OCI-LY1 (cell line): ENCODE results near the gene CHMP1A.

Source experiments
- H2AFZ ChIP-seq: fragments of 200-600 bp; sonication (generic), shearing (Covaris generic); 2 replicates; pipeline ENCODE4 v1.6.0; 2014; ENCODE audit warnings: antibody characterized with exemption, mild to moderate bottlenecking, low read length
- H3F3A ChIP-seq: fragments of 200-600 bp; sonication (generic), shearing (Covaris generic); 2 replicates; pipeline ENCODE4 v1.6.0; 2014; ENCODE audit warnings: mild to moderate bottlenecking, antibody characterized with exemption, low read length, moderate library complexity; ENCODE audit not compliant: insufficient read depth
- H3K27ac ChIP-seq: fragments of 200-600 bp; sonication (generic); 2 replicates; pipeline ENCODE4 v1.5.1; 2014; ENCODE audit warnings: low read length, mixed run types, mild to moderate bottlenecking, low read depth; ENCODE audit not compliant: poor library complexity, severe bottlenecking
- H3K27me3 ChIP-seq: fragments of 200-600 bp; sonication (generic); 2 replicates; pipeline ENCODE4 v1.6.0; 2014; ENCODE audit warnings: antibody characterized with exemption, mild to moderate bottlenecking, low read length, moderate library complexity; ENCODE audit not compliant: insufficient read depth
- H3K36me3 ChIP-seq: fragments of 200-600 bp; sonication (generic); 2 replicates; pipeline ENCODE4 v1.6.1; 2014; ENCODE audit warnings: mild to moderate bottlenecking, antibody characterized with exemption, low read length, moderate library complexity, mixed read lengths; ENCODE audit not compliant: insufficient read depth
- H3K4me1 ChIP-seq: fragments of 200-600 bp; sonication (generic); 2 replicates; pipeline ENCODE4 v1.5.1; 2014; ENCODE audit warnings: mild to moderate bottlenecking, low read length, moderate library complexity; ENCODE audit not compliant: insufficient read depth, severe bottlenecking
- H3K4me2 ChIP-seq: fragments of 200-600 bp; sonication (generic), shearing (Covaris generic); 2 replicates; pipeline ENCODE4 v1.6.1; 2014; ENCODE audit warnings: low read length
- H3K4me3 ChIP-seq: fragments of 200-600 bp; sonication (generic); 2 replicates; pipeline ENCODE4 v1.5.1; 2014; ENCODE audit warnings: low read length, low read depth, mild to moderate bottlenecking, mixed read lengths; ENCODE audit not compliant: poor library complexity, severe bottlenecking
- H3K79me2 ChIP-seq: fragments of 200-600 bp; shearing (Covaris generic); 2 replicates; pipeline ENCODE4 v1.6.1; 2016; ENCODE audit warnings: mixed run types, low read length, mixed read lengths; ENCODE audit not compliant: insufficient read depth
- H3K9ac ChIP-seq: fragments of 200-600 bp; sonication (generic), shearing (Covaris generic); 2 replicates; pipeline ENCODE4 v1.6.1; 2014; ENCODE audit warnings: mild to moderate bottlenecking, low read length, mixed read lengths
- H3K9me2 ChIP-seq: fragments of 200-600 bp; sonication (generic), shearing (Covaris generic); 2 replicates; pipeline ENCODE4 v1.6.1; 2014; ENCODE audit warnings: low read depth, mild to moderate bottlenecking, low read length, mixed read lengths
- H3K9me3 ChIP-seq: fragments of 200-600 bp; shearing (Covaris generic); 2 replicates; pipeline ENCODE4 v1.6.1; 2014; ENCODE audit warnings: low read length, mixed read lengths
- H4K20me1 ChIP-seq: fragments of 200-600 bp; sonication (generic), shearing (Covaris generic); 2 replicates; pipeline ENCODE4 v1.6.0; 2016; ENCODE audit warnings: mild to moderate bottlenecking, low read length; ENCODE audit not compliant: insufficient read depth
- EZH2 ChIP-seq: fragments of 200-600 bp; sonication (generic), shearing (Covaris generic); IDR thresholded peaks from 2 replicates; pipeline ENCODE4 v1.8.0; 2017; ENCODE audit warnings: borderline replicate concordance, mixed run types, mild to moderate bottlenecking, antibody characterized with exemption, low read length, moderate library complexity, mixed read lengths
- TF ChIP-seq, protein P1 (sequence below): fragments of 200-600 bp; sonication (generic), shearing (Covaris generic); IDR thresholded peaks from 2 replicates; pipeline ENCODE4 v1.5.1; 2017; ENCODE audit warnings: mild to moderate bottlenecking, antibody characterized with exemption, low read length, moderate library complexity, mixed read lengths

Gene CHMP1A

DNA sequence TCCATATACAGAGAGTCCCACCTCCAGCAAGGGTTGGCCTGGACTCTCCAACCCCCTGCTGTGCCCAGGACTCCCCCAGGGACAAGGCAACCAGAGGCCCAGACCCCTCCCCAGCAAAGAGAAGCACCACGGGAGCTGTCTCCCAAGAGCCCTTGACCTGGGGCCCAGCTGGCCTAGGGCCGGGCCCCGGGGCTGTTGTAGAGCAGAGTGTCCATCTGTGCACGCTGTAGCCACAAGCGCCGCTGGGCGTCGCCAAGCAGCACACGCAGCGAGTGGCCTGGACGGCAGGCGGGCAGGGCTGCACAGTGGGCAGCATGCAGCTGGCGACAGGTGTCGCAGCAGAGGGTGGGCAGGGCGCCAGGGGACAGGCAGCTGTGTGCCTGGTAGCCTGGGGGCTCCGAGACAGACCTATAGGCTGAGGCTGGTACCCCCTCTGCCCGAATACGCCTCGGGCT lies 39.7 kb upstream of the CHMP1A start:
- Histone ChIP-seq H3K4me1 (peaks cover 17% of the 10 kb centered on the region), H3K27ac (no peak overlapping the region), H3K27me3 (no peaks in the 10 kb centered on the region), H3K36me3 (peaks cover 42% of the 10 kb centered on the region), H3F3A (no peaks in the 10 kb centered on the region), H3K4me2 (no peak overlapping the region), H3K9me3 (no peaks in the 10 kb centered on the region), H3K9me2 (no peaks in the 10 kb centered on the region), H3K9ac (no peak overlapping the region), H3K4me3 (no peak overlapping the region), H3K79me2 (no peaks in the 10 kb centered on the region), H2AFZ (no peak overlapping the region), H4K20me1 (no peaks in the 10 kb centered on the region)
- TF ChIP-seq EZH2 = no peak
- TF ChIP-seq, protein P1, sequence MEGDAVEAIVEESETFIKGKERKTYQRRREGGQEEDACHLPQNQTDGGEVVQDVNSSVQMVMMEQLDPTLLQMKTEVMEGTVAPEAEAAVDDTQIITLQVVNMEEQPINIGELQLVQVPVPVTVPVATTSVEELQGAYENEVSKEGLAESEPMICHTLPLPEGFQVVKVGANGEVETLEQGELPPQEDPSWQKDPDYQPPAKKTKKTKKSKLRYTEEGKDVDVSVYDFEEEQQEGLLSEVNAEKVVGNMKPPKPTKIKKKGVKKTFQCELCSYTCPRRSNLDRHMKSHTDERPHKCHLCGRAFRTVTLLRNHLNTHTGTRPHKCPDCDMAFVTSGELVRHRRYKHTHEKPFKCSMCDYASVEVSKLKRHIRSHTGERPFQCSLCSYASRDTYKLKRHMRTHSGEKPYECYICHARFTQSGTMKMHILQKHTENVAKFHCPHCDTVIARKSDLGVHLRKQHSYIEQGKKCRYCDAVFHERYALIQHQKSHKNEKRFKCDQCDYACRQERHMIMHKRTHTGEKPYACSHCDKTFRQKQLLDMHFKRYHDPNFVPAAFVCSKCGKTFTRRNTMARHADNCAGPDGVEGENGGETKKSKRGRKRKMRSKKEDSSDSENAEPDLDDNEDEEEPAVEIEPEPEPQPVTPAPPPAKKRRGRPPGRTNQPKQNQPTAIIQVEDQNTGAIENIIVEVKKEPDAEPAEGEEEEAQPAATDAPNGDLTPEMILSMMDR = no peak

DNA sequence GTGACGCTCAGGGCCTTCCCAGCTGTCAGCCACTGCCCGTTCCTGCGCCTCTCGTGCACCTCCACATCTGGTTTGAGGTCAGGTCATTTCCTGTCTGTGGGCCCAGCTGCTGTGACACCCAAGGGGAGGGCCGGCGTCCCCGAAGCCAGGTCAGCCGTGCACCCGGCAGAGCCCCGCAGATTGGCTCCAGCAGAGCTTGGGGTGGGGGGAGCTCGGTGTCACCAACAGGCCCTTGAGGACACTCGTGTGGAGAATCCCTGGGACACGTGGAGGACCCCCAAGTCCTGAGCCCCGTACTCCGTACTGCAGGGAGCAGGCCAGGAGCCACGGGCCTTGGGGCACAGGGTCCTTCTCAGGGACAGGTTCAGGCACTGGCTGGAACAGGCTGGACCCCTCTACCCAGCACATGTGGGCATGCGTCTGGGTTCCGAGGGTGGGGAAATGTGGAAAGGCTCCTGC lies 39.2 kb upstream of the CHMP1A start:
- Histone ChIP-seq H3K27ac (no peak overlapping the region), H3K36me3 (peaks cover 47% of the 10 kb centered on the region), H3K4me1 (peaks cover 15% of the 10 kb centered on the region), H3K9ac (no peak overlapping the region), H3F3A (no peaks in the 10 kb centered on the region), H3K27me3 (no peaks in the 10 kb centered on the region), H3K9me2 (no peaks in the 10 kb centered on the region), H4K20me1 (no peaks in the 10 kb centered on the region), H3K4me2 (no peak overlapping the region), H3K9me3 (no peaks in the 10 kb centered on the region), H2AFZ (no peak overlapping the region), H3K79me2 (no peaks in the 10 kb centered on the region), H3K4me3 (no peak overlapping the region)
- no peak for TF ChIP-seq EZH2
- TF ChIP-seq, protein P1 = no peak

DNA sequence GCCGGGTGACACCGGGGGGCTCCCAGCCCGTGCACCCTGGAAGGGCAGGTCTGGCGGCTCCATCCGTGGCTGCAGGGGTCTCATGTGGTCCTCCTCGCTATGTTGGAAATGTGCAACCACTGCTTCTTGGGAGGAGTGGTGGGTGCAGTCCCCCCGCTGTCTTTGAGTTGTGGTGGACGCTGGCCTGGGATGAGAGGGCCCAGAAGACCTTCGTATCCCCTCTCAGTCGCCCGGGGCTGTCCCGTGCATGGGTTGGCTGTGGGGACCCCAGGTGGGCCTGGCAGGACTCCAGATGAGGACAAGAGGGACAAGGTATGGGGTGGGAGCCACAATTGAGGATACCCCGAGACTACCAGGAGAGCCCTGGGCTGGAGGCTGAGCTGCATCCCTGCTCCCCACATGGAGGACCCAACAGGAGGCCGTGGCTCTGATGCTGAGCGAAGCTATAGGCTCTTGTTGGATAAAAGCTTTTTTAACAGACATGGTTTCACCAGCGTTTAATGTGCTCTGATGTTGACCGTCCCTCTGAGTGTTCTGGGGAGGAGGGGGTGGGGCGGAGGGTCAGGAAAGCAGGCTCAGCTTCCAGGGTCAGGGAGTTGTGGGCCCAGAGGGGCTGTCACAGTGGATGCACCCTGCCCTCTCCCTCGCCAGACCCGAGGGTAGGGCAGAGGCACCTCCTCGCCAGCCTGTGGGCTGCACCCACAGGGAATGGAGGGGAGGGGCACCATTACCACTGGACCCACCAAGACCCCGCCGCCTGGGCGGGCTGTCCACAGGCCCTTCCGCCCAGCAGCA lies 38.6 kb upstream of the CHMP1A start:
- peaks cover 53% of the 10 kb centered on the region for H3K36me3 ChIP-seq
- no peak overlapping the region for H3K27ac ChIP-seq
- no peaks in the 10 kb centered on the region for H3K9me2 ChIP-seq
- H3K79me2 ChIP-seq = no peaks in the 10 kb centered on the region
- H3K4me3 ChIP-seq = no peak overlapping the region
- TF ChIP-seq, protein P1 = no peak
- TF ChIP-seq EZH2 = no peak
- peaks cover 14% of the 10 kb centered on the region for H3K4me1 ChIP-seq
- H3K4me2 ChIP-seq = no peak overlapping the region
- H2AFZ ChIP-seq = no peak overlapping the region
- no peak overlapping the region for H3K9ac ChIP-seq
- H4K20me1 ChIP-seq = no peaks in the 10 kb centered on the region
- no peaks in the 10 kb centered on the region for H3K27me3 ChIP-seq
- H3F3A ChIP-seq = no peaks in the 10 kb centered on the region
- H3K9me3 ChIP-seq = no peaks in the 10 kb centered on the region
